DOHH2 (cell line): ENCODE results near the gene COA7.

Source experiments
- CTCF ChIP-seq: fragments of 200-600 bp; sonication (generic); IDR thresholded peaks from one replicate; pipeline ENCODE4 v1.5.1; 2014; ENCODE audit warnings: antibody characterized with exemption, mild to moderate bottlenecking, low read depth, low read length; ENCODE audit not compliant: poor library complexity, severe bottlenecking
- EZH2phosphoT487 ChIP-seq: fragments of 200-600 bp; sonication (generic); IDR thresholded peaks from 2 replicates; pipeline ENCODE4 v1.6.1; 2017; ENCODE audit warnings: borderline replicate concordance, mild to moderate bottlenecking, antibody characterized with exemption, low read length, moderate library complexity, mixed read lengths

- TF ChIP-seq CTCF: no peak
- TF ChIP-seq EZH2phosphoT487: no peak
These were observed 25.1 kb upstream of the COA7 start for GRCh38 chr1:52723260-52723659.
